Smooth muscle cell (in vitro differentiated cells): ENCODE data around the gene FBN2. TPM values are rescaled to one million over a fixed set of nuclear protein-coding genes. Genes with fewer than 3 reads are reported as not detected.

Experiments
- DNase-seq: peaks from one replicate; lab custom pipeline; 2025; ENCODE audit not compliant: unreplicated experiment; lab: John Stamatoyannopoulos, UW
- H2AFZ ChIP-seq: fragments of 200-600 bp; sonication (generic); 2 replicates; pipeline ENCODE4 v1.6.0; 2016; ENCODE audit warnings: antibody characterized with exemption, low read depth, mild to moderate bottlenecking
- H3F3A ChIP-seq: fragments of 200-600 bp; sonication (generic); 2 replicates; pipeline ENCODE4 v1.6.0; 2017; ENCODE audit warnings: antibody characterized with exemption, low read depth
- H3K27ac ChIP-seq: fragments of 200-600 bp; sonication (generic); 2 replicates; pipeline ENCODE4 v1.5.1; 2016; ENCODE audit warnings: low read depth, mild to moderate bottlenecking
- H3K27me3 ChIP-seq: fragments of 200-600 bp; sonication (generic); 2 replicates; pipeline ENCODE4 v1.6.1; 2016; ENCODE audit warnings: low read depth, mild to moderate bottlenecking
- H3K36me3 ChIP-seq: fragments of 200-600 bp; sonication (generic); 2 replicates; pipeline ENCODE4 v1.5.1; 2016; ENCODE audit warnings: low read depth
- H3K4me1 ChIP-seq: fragments of 200-600 bp; sonication (generic); 2 replicates; pipeline ENCODE4 v1.5.1; 2016; ENCODE audit warnings: low read depth
- H3K4me2 ChIP-seq: fragments of 200-600 bp; sonication (generic); 2 replicates; pipeline ENCODE4 v1.6.0; 2016; ENCODE audit warnings: mild to moderate bottlenecking
- H3K4me3 ChIP-seq: fragments of 200-600 bp; sonication (generic); 2 replicates; pipeline ENCODE4 v1.5.1; 2016; ENCODE audit warnings: mild to moderate bottlenecking
- H3K79me2 ChIP-seq: fragments of 200-600 bp; sonication (generic); 2 replicates; pipeline ENCODE4 v1.6.0; 2016; ENCODE audit warnings: low read depth, mild to moderate bottlenecking
- H3K9ac ChIP-seq: fragments of 200-600 bp; sonication (generic); 2 replicates; pipeline ENCODE4 v1.6.0; 2016; ENCODE audit warnings: low read depth
- H3K9me3 ChIP-seq: fragments of 200-600 bp; sonication (generic); replicated peaks from 2 replicates; pipeline ENCODE4 v1.5.1; 2016; ENCODE audit warnings: low read depth
- H4K20me1 ChIP-seq: fragments of 200-600 bp; sonication (generic); 2 replicates; pipeline ENCODE4 v1.6.0; 2016; ENCODE audit warnings: low read depth
- WGBS: methylation state at CpG from one replicate; pipeline ENCODE4 v1.1.7; 2016; ENCODE audit warnings: low lambda C conversion rate; 5-methylcytosine and 5-hydroxymethylcytosine counted together
- polyA plus RNA-seq: library from polyadenylated mRNA; unstranded; fragments of >200 nt; fragmentation: Nextera tagmentation; extraction: Ambion mirVana; gene quantifications from 2 replicates; pipeline ENCODE4 v1.2.1, GENCODE V29; 2016
- total RNA-seq: library from RNA; depleted of rRNA; stranded (reverse); fragments of >200 nt; gene quantifications from 2 replicates; pipeline ENCODE4 v1.2.3, GENCODE V29; 2014
- TF ChIP-seq, protein P1 (sequence below): fragments of 200-600 bp; sonication (generic); IDR thresholded peaks from 2 replicates; pipeline ENCODE4 v1.5.1; 2017; ENCODE audit warnings: borderline replicate concordance, mild to moderate bottlenecking, antibody characterized with exemption; ENCODE audit not compliant: insufficient read depth, poor library complexity, severe bottlenecking

Gene FBN2
- total and polyA plus RNA-seq, 2 experiments from 2014 or later = 17.2 to 25.9 TPM

DNA sequence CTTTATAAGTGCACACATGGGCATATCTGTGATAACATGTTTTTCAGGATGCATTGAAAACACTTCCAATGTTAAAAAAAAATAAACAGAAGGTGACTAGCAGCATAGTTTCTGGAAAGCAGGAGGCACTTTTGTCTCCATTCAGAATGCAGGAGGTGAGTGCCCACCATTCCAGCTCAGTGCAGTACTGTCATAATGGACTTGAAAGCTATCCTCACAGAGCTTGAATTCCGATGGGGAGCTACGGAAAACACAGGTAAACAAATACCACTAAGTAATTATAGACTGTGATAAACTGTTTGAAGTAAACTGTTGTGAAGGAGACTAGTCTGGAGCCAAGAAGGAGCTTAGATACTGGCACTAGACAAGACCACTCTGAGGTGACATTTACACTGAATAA is 9.9 kb downstream of the FBN2 start:
- no peaks in the 10 kb centered on the region for H4K20me1 ChIP-seq
- H3K4me1 ChIP-seq = no peaks in the 10 kb centered on the region
- no peaks in the 10 kb centered on the region for H3K9me3 ChIP-seq
- no peaks in the 10 kb centered on the region for H3K36me3 ChIP-seq
- no peak overlapping the region for H3K4me2 ChIP-seq
- peak overlapping the region; percentile 17 for H2AFZ ChIP-seq
- no peak overlapping the region for H3K4me3 ChIP-seq
- no peak overlapping the region for H3K27ac ChIP-seq
- 69% methylated on average over 2 of the region's 2 CpGs for WGBS
- no peaks in the 10 kb centered on the region for H3K79me2 ChIP-seq
- H3K9ac ChIP-seq = no peak overlapping the region
- TF ChIP-seq, protein P1, sequence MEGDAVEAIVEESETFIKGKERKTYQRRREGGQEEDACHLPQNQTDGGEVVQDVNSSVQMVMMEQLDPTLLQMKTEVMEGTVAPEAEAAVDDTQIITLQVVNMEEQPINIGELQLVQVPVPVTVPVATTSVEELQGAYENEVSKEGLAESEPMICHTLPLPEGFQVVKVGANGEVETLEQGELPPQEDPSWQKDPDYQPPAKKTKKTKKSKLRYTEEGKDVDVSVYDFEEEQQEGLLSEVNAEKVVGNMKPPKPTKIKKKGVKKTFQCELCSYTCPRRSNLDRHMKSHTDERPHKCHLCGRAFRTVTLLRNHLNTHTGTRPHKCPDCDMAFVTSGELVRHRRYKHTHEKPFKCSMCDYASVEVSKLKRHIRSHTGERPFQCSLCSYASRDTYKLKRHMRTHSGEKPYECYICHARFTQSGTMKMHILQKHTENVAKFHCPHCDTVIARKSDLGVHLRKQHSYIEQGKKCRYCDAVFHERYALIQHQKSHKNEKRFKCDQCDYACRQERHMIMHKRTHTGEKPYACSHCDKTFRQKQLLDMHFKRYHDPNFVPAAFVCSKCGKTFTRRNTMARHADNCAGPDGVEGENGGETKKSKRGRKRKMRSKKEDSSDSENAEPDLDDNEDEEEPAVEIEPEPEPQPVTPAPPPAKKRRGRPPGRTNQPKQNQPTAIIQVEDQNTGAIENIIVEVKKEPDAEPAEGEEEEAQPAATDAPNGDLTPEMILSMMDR = no peak
- H3K27me3 ChIP-seq = no peaks in the 10 kb centered on the region
- H3F3A ChIP-seq = no peaks in the 10 kb centered on the region
- no peak for DNase-seq

DNA sequence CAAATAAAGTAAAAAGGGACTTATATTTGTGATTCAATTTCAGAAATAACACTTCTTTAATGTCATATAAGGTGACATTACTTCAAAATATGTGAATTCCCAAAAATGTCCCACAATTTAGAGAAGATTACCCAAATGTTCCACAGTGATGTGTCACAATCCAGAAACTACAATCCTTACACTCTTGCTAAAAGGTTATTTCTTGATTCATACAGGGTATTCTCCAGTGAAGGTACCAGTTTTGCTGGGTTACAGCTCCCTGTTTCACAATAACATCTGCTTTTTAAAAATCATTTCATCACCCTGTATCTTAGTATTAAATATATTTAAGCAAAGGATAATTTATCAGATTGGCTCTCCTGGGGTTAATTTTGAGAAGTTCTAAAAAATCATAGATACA is 11.0 kb downstream of the FBN2 start:
- H3K4me1 ChIP-seq = no peaks in the 10 kb centered on the region
- H3K27ac ChIP-seq = no peak overlapping the region
- no peaks in the 10 kb centered on the region for H4K20me1 ChIP-seq
- no peak overlapping the region for H2AFZ ChIP-seq
- no peak overlapping the region for H3K9ac ChIP-seq
- TF ChIP-seq, protein P1 = no peak
- no peaks in the 10 kb centered on the region for H3K79me2 ChIP-seq
- H3K4me3 ChIP-seq = no peak overlapping the region
- no peaks in the 10 kb centered on the region for H3F3A ChIP-seq
- DNase-seq = no peak
- H3K9me3 ChIP-seq = no peaks in the 10 kb centered on the region
- H3K27me3 ChIP-seq = no peaks in the 10 kb centered on the region
- H3K36me3 ChIP-seq = no peaks in the 10 kb centered on the region
- H3K4me2 ChIP-seq = no peak overlapping the region

DNA sequence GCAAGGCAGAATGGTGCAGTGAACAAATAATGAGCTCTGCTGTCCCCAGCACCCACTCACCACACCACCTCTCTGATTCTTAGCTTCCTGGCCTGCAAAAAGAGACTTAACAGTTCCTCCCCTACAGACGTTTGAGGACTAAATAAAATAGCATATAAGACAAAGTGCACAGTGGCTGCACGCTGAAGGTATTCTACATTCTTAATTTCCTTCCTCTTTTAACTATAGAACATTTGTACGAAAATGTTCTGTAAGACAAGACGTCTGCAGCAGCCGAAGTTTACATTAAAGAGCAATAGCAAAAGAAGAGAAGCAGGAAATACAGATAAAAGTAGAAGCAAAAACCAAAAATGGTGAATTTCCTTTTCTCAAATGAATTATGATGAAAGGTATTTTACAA is 15.7 kb downstream of the FBN2 start:
- Histone ChIP-seq H3K36me3 (no peaks in the 10 kb centered on the region), H3K9me3 (no peaks in the 10 kb centered on the region), H3K27ac (no peak overlapping the region), H3K4me1 (no peaks in the 10 kb centered on the region), H3K4me2 (no peak overlapping the region), H3K4me3 (no peak overlapping the region), H2AFZ (no peak overlapping the region), H3K9ac (no peak overlapping the region), H3K27me3 (no peaks in the 10 kb centered on the region), H4K20me1 (no peaks in the 10 kb centered on the region), H3F3A (no peaks in the 10 kb centered on the region), H3K79me2 (no peaks in the 10 kb centered on the region)
- TF ChIP-seq, protein P1 = no peak
- DNase-seq = no peak
- 86% methylated on average over 5 of the region's 5 CpGs for whole genome bisulfite sequencing

DNA sequence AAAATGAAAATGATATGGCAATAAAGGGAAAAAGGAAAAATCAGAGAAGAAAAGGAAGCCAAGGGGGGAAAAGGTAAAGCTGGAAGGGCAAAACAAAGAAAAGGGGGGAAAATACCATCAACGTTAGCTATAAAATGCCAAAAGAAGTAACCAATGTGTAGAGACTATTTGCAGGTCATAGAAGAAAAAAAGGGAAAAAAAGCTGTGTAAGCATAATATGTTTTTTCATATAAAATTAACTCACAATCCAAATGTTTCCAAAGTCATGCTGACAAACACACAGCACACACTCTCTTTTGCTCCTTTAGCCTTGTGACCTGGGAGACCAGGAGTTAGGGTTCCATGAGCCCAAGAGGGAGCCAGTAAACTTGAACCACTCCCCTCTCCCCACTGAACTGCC is 18.2 kb downstream of the FBN2 start:
- Histone ChIP-seq H3K79me2 (no peaks in the 10 kb centered on the region), H3K4me2 (no peak overlapping the region), H3K36me3 (no peaks in the 10 kb centered on the region), H3K9me3 (no peaks in the 10 kb centered on the region), H3K4me1 (no peaks in the 10 kb centered on the region), H3K4me3 (no peak overlapping the region), H3F3A (no peaks in the 10 kb centered on the region), H3K27ac (no peak overlapping the region), H3K27me3 (no peaks in the 10 kb centered on the region), H2AFZ (no peak overlapping the region), H4K20me1 (no peaks in the 10 kb centered on the region), H3K9ac (no peak overlapping the region)
- no peak for DNase-seq
- TF ChIP-seq, protein P1 = no peak
- WGBS = 88% methylated on average over 1 of the region's 1 CpG
